COLO829 (cell line): ENCODE measurements around the gene ARHGAP9.
A peak's percentile ranks its signal among the peaks of the same experiment; 100 is the strongest.
"Not testable (repeated sequence)": the region's sequence is repeated elsewhere in the genome, so short reads cannot be mapped to it uniquely, and the experiment has no call there.

Experiments
- DNase-seq: peaks from one replicate; pipeline ENCODE4 v3.0.0; 2012; ENCODE audit warnings: low spot score

The ARHGAP9 gene

DNA sequence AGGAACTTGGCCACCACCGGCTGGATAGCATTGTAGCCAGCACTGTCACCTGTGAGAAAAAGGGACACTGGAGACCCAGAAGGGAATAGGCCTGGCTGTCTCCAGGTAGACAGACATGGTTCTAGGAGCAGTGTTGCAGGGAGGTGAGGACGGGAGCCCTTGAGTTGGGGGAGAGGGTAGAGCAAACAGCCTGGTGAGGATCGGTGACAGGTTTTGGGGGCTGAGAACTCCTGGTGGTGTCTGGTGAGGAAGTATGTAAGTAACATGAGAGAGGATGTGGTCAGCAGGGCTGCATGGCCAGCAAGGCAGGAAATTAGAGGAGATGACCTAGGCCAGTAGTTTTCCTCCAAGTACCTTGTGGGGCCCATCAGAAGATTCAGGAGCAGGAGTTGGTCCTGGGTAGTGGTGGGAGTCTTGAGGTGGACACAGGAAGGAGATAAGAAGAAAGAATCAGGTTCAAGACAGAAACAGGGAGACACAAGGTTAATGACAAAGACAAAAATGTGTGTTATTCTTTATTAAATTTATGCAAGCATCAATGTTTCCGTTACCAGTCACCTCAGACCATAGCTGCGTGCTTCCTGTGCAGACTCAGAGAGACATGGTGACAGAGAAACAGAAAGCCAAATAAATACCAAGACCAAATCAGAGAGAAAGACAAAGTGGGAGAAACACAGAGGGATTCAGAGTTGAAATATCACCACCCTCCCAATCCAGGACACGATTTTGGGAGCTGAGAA is at the start of gene ARHGAP9:
TSS of gene ARHGAP9 (minus strand) at position 491 of the 740 bp plus-strand sequence. CDS start at position 31, 460 bp downstream.
- no peak for DNase-seq

DNA sequence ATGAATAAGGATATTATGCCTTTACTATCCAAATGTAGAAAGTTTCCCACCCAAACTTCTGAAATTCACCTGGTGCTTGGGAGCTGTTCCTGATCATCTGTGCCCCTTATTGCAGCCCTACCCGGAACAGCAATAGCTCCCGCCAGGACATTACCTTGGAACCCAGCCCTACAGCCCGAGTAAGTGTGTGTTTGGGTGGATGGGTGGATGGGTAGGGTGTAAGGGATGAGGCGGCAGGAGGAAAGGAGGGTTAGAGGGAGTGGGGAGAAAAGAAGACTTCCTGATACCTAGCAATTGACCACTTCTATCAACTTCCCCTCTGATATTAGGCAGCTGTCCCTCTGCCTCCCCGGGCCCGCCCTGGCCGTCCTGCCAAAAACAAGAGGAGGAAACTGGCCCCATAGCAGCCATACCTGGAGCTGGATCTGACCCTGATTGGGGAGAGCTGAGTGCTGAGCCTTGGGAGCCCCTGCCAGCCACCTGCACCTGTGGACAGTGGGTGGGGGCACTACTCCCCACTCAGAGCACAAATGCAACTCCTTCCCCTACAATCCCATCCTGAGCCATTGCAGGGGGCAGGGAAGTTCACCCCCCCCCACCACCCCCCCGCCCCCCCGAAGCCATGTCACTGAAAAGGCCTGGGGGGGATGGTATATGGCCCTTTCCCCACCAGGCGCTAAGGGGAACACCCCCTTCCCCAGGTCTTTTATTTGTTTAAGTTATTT is 49.3 kb upstream of the ARHGAP9 start:
- DNase-seq = no peak

DNA sequence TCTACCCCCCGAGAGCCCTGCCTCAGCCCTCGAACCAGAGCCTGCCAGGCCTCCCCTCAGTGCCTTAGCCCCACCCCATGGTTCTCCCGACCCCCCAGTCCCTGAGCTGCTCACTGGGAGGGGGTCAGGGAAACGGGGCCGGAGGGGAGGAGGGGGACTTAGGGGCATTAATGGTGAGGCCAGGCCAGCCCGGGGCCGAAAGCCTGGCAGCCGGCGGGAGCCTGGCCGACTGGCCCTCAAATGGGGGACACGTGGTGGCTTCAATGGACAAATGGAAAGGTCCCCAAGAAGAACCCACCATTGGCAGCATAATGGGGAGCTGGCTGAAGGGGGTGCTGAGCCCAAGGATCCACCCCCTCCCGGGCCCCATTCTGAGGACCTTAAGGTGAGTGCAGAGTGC is 48.5 kb upstream of the ARHGAP9 start:
- DNase-seq = no peak

DNA sequence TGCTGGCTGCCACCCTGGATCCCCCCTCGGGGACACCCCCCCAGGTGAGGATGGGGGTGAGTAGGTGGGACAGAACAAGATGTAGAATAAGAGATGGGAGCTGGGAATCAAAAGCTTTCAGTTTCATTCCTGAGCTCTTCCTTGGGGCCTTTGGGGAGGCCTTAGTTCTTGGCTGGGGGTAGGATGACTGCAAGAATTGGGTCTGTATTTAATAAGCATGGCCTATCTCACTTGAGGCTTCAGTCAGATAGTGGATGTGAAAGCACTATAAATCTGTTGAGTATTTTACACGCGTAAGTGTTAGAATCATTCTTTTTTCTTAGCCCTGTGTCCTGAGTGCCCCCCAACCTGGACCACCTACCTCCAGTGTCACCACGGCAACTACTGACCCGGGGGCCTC is 47.5 kb upstream of the ARHGAP9 start:
- DNase-seq = no peak

DNA sequence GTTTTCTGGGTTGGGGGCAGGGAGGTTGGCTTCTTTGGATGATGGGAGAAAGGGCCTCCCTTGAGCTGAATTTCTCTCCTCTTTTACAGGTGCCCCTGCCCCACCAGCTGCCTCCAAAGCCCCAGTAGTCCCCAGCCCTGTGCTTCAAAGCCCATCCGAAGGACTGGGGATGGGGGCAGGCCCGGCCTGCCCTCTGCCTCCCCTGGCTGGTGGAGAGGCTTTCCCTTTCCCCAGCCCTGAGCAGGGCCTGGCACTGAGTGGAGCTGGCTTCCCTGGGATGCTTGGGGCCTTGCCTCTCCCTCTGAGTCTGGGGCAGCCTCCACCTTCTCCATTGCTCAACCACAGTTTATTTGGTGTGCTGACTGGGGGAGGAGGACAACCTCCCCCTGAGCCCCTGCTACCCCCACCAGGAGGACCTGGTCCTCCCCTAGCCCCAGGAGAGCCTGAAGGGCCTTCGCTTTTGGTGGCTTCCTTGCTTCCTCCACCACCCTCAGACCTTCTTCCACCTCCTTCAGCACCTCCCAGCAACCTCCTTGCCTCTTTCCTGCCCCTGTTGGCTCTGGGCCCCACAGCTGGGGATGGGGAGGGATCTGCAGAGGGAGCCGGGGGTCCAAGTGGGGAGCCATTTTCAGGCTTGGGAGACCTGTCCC is 46.9 kb upstream of the ARHGAP9 start:
- DNase-seq = no peak

DNA sequence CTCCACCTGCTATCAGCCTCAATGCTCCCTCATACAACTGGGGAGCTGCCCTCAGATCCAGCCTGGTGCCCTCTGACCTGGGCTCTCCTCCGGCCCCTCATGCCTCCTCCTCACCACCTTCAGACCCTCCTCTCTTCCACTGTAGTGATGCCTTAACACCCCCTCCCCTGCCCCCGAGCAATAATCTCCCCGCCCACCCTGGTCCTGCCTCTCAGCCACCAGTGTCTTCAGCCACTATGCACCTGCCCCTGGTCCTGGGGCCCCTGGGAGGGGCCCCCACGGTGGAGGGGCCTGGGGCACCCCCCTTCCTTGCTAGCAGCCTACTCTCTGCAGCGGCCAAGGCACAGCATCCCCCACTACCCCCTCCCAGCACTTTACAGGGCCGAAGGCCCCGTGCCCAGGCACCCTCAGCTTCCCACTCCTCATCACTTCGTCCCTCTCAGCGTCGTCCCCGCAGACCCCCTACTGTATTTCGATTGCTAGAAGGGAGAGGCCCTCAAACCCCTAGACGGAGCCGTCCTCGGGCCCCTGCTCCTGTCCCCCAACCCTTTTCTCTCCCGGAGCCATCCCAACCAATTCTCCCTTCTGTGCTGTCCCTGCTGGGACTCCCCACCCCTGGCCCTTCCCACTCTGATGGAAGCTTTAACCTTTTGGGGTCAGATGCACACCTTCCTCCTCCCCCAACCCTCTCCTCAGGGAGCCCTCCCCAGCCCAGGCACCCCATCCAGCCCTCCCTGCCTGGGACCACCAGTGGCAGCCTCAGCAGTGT is 46.1 kb upstream of the ARHGAP9 start:
- no peak for DNase-seq

DNA sequence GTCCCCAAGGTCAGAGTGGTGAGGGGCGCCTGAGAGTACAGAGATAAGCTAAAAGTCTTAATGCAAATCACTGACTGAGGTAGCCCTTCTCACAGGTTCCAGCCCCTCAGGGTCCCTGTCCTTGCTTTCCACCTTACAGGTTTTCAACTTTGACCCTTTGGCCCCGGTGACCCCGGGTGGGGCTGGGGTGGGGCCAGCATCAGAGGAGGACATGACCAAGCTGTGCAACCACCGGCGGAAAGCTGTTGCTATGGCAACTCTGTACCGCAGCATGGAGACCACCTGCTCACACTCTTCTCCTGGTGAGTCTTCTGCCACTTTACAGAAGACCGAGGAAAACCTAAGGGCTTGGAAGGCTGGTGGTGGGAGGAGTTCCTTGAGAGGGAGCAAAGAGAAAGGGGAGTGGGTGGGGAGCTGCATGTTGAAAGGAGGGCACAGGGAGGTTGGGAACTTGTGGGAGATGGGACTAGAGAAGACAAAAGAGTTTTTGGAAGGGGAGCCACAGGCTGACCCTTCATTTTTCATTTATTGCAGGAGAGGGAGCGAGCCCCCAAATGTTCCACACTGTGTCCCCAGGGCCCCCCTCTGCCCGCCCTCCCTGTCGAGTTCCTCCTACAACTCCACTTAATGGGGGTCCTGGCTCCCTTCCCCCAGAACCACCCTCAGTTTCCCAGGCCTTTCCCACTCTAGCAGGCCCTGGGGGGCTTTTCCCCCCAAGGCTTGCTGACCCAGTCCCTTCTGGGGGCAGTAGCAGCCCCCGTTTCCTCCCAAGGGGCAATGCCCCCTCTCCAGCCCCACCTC is 45.3 kb upstream of the ARHGAP9 start:
- no peak for DNase-seq

DNA sequence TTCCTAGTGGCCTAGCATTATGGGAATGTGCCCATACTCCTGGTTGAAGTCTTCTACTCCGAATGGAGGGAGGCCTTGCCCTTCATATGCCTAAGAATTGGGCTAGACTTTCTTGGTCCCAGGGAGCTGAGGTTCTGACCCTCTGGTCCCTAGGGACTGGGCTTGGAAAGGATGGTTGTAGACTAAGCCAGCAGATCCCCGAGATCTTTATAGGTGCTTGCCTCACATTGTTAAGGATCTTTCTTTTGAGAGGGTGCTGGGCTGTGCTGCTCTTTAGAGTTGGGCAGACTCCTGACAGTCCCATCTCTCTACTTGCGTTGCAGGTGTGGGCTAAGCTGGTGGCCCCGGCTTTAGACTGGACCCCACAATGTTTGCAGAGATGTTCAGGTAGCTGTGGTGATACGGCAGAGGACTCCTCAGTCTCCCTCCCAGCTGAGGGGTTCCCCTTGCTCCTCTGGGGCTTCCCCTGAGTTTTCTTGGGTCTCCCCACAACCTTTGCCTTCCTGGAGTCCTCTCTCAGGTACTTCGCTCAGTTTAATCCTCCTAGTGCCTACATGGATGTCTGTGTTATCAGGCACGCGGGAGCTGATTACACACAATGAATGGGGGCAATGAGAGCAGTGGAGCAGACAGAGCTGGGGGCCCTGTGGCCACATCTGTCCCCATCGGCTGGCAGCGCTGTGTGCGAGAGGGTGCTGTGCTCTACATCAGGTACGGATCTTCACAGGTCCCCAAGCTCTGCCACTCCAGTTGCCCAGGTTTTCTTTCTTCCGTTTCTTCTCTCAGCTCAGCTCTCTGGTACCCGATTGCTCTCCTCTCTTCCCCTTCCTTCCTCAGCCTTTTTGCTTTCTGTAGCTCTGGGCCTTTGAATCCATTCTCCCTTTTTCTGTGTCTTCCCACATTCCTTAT is 44.3 kb upstream of the ARHGAP9 start:
- no peak for DNase-seq

DNA sequence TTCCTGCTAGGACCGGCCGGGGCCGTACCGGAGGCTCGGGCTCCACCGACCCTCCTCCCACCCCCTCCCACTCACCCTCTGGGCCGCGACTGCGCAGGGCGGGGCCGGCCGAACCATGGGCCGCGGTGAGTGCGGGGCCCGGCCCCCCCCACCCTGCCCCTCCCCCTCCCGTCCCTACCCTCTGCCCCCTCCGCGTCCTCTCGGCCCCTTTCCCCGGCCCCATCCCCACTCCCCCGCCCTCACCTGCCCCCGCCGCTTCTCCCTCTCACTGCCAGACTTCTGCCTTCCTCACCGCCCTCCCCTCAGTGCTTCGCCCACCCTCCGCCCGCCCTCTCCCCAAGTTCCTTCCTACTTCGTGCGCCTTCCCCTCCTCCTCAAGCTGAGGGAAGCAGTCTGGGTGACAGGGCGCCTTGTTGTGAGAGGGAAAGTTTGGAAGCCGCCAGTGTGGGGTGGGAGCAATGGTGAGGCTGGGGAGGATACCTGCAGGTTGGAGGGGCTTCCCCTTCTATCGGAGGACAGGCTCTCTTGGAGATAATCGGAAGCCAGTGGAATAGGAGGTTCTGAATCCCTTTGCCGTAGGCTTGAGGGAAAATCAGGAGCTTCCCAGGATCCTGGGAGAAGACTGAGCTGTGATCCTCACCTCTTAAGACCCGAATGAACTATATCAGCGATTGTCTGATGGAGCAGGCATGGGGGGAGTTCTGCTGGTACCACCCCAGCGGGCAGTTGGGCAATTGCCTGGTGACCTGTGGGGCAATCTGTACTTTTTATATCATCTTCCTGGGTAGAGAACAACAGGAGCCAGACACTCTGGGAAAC is 43.4 kb upstream of the ARHGAP9 start:
- no peak for DNase-seq

DNA sequence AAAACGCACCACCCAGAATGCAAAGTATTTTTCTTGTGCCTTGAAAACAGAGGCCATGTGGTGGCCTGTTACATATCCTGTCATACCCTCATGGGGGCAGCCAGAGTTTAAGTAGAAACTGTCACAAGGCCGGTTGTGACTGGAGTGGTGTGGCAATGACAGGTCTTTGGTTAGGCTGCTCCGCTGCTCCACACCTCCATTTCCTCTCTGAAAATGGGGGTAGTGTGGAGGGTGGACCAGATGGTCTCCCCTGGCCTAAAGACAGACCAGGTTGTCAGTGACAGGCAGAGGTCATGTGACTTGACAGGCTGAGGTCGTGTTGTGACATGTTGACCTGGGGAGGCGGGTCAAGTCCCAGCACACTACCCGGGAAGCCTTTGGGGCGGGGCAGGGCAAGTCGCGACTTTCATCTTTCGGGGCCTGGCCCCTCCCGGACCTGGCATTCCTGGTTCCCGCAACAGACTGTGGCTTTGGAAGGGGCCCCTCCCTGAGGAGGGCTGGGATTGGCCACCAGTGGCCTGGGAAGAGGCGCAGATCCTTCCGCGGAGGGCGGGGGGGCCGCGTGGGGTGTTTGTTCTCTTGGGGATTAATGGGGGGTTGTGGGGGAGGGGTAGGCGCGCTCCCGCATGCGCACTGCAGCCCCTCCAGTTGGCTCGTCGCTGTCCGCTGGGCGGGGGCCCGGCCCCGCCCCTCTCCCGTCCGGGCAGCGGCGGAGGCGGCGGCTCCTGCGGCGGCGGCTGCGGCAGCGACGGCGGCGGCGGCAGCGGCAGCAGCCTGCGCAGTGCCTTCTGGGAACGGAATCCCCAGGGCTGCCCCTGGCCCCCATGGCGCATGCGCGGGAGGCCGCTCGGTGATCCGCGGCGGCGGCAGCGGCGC is 42.6 kb upstream of the ARHGAP9 start, which contains the start of gene MBD6:
TSS of gene MBD6 (plus strand) at position 814 of the 876 bp plus-strand sequence. CDS start 1,480 bp downstream, outside the sequence.
- DNase-seq = peak; percentile 90

DNA sequence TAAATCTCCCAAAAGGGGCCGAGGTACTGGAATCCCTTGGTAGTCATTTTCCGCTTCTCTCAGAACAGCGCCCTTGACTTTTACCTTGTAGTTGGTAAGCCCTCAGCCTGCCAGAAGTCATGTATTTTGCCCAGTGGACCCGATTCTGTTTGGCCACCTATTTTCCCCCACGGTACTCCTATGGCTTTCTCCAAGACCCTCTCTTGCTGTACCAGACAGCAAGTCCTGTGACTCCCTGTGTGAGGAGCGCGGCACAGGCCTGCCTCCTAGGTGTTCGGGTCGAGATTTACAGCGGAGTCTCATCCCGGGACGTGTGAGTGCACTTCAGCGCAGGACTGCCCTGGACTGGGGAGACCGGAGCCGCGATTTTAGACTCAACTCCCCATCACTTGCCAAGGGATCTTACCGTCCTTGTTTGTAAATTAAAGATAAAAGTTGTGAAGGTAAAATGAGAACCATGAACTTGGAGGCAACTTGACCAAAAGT is 41.9 kb upstream of the ARHGAP9 start:
- no peak for DNase-seq

DNA sequence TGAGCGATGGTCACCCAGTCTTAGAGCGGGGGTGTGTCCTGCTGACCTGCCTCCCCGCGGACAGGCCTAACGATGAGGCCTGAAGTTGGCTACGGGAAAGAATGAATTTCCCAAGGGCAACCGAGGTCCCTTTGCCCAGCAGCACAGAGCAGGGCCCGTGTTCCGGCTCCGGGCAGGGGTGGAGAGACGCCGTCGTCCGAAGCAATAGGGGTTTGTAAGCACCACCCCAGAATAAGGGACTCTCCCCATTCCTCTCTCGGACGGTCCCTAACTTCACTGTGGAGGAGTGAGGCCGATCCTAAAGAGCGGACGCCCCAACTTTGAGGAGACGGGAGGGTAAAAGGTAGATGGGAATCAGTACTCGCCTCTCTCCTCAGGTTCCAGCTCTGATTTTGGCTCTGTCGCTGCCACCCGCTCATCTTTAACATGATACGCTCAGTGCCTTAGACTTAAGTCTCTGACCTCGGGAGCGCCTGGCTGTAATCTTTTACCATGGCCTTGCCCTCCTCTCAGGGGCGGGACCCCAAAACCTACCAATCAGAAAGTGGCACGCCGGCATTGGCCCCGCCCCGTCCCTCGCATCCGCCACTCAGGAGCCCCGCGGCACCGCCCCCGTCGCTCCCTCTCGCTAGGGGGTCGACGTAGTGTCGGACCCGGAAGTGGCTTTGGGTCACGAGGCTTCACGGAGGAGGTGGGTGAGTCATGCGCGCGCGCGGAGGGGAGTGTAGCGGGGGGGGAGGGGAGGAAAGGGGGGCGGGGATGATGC is 40.6 kb upstream of the ARHGAP9 start, which contains the start of gene DDIT3:
TSS of gene DDIT3 (minus strand) at position 462 of the 766 bp plus-strand sequence. CDS start 3,108 bp downstream, outside the sequence.
- DNase-seq = peak; percentile 94

DNA sequence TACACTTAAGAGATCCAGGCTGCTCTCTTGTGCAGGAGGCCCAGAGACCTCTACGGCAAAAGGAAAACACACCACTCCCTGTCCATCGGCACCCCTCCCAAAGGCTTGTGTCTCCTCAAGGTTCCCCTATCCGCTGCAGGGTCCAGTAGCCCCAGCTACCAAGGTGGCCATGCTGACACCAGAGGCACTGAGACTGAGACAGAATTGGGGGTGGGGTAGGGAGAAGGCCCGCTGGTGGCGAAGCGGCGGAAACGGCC is 40.1 kb upstream of the ARHGAP9 start:
- no peak for DNase-seq

DNA sequence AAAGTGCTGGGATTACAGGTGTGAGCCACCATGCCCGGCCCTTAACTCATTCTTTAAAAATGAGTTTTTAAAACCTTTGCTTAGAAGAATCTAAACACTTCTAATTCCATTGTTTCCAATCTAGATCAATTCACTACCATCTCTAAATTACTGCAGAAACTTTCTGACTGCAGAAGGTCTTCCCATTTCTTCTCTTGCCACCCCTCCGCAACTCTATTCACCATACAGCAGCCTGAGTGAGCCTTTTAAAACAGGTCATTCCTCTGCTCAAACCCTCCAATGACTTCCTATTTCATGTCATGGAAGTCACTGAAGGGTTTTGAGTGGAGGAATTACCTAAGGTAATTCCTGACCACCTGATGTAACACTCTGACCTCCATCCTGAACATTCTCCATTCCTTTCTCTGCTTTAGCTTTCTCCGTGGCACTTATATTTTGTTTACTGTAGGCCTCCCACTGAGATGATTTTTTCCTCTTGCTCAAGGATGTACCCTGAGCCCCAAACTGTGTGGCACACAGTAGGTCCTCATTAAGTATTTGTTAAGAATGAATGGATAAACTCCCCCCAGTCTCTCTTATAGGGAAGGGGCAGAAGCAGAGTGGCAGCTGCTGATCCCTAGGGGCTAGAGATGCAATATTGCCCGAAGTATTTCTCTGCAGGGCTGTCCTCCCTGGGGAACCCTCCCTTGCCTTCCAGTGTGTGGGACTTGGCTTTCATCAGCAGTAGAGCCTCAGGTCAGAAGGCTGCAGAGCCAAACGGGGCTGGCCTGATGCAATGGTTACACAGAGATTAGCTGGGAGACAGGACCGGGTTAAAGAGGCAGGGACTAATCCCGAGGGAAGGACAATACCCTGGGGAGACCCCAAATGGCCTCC is 39.5 kb upstream of the ARHGAP9 start:
- DNase-seq = no peak

DNA sequence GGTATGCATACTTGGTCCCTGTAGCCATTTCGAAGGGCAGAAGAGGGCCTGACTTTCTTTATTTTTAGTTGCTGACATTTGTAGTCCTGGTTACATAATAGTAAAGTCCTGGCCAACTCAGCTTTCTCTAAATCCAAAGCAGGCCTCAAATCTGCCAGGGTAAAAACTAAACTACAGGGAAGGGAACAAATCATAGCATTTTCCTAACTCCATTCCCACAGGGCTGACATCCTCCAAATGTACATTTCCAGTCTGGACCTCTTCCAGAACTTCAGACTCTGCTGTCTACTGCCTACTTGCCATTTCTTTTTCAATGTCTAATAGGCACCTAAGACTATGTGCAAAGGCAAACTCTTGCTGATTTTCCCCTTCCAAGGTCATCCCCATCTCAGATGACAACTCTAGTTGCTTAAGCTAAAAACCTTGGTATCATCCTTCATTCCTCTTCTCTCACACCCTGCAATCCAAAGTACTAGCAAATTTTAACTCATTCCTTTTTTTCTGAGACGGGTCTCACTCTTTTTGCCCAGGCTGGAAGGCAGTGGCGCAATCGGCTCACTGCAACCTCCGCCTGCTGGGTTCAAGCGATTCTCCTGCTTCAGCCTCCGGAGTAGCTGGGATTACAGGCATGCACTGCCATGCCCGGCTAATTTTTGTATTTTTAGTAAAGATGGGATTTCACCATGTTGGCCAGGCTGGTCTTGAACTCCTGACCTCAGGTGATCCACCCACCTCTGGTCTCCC is 38.7 kb upstream of the ARHGAP9 start:
- no peak for DNase-seq

DNA sequence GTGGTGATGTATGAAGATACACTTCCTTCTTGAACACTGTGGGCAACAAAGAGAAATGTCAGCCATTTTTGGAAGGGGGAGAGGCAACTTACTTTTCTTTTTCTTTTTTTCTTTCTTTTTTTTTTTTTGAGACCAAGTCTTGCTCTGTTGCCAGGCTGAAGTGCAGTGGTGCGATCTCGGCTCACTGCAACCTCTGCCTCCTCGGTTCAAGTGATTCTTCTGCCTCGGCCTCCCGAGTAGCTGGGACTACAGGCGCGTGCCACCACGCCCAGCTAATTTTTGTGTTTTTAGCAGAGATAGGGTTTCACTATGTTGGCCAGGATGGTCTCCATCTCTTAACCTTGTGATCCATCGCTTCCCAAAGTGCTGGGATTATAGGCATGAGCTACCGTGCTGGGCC is 38.1 kb upstream of the ARHGAP9 start:
- DNase-seq = not testable (repeated sequence)
